Activated T-cell treated with anti-CD3 and anti-CD28 coated beads, Interleukin-2, amount 50 U/mL, for 1 hour (primary cell): ENCODE results near the gene HADHA.
"Not testable (repeated sequence)": the region's sequence is repeated elsewhere in the genome, so short reads cannot be mapped to it uniquely, and the experiment has no call there.

Experiments used
- DNase-seq: peaks from one replicate; pipeline ENCODE4 v3.0.0-alpha.2; 2020

HADHA gene

GRCh38 chr2:26244309-26245230, at the start of gene HADHA, which contains the start of gene HADHB:
Gene HADHA, minus strand, starts transcription at chr2:26244632. Its CDS starts 36 bp downstream, at chr2:26244596.
Gene HADHB, plus strand, starts transcription at chr2:26244939. Its CDS starts 9,316 bp downstream, at chr2:26254255.
- peak; percentile 92 for DNase-seq

GRCh38 chr2:26292646-26293045, 48.2 kb upstream of the HADHA start:
- DNase-seq = no peak

GRCh38 chr2:26290001-26290400, 45.6 kb upstream of the HADHA start:
- DNase-seq = no peak

DNA sequence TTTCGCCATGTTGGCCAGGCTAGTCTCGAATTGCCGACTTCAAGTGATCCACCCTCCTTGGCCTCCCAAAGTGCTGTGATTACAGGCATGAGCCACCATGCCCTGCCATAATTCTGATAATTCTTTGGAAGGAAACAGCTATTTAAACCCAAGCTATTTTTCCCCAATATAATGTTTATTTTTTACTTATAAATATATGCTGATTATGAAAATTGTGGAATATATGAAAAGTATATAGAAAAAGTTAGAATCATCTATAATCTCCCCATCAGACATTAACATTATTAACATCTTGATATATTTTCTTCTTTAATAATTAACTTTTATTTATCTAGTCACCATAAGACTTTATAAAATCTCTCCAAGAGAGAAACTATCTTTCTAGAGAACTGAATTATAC, 41.5 kb upstream of the HADHA start:
- DNase-seq = no peak

DNA sequence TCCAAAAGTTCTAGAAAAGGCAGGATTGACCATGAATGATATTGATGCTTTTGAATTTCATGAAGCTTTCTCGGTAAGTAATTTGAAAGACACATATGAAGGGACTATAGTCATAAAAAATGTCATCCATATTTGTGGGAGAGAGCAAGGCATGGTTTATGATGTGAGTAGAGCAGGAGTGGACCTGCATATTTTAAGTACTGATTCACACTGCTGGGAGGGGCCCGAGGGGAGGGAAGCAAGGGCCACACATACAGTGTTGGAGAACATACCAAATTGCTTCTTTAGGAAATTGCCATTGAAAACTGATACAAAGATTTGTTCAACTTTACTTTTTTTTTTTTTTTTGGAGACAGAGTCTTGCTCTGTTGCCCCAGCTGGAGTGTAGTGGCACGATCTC, 39.7 kb upstream of the HADHA start:
- no peak for DNase-seq

GRCh38 chr2:26283606-26284005, 39.2 kb upstream of the HADHA start:
- no peak for DNase-seq

GRCh38 chr2:26281226-26281625, 36.8 kb upstream of the HADHA start:
- DNase-seq = no peak

DNA sequence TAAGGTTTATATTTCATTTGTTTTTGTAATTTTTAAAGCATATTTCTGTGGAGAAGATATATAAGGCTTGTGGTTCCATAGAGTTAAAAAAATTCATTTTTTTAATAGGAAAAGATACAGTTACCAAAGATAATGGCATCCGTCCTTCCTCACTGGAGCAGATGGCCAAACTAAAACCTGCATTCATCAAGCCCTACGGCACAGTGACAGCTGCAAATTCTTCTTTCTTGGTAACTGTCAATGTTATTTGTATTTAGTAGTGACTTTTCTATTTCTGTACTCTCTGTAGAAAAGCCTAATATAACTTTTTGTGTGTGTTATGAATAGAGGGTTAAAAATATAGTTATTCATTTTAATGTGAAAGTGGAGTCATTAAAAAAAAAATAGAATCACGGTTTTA, 35.5 kb upstream of the HADHA start:
- no peak for DNase-seq

DNA sequence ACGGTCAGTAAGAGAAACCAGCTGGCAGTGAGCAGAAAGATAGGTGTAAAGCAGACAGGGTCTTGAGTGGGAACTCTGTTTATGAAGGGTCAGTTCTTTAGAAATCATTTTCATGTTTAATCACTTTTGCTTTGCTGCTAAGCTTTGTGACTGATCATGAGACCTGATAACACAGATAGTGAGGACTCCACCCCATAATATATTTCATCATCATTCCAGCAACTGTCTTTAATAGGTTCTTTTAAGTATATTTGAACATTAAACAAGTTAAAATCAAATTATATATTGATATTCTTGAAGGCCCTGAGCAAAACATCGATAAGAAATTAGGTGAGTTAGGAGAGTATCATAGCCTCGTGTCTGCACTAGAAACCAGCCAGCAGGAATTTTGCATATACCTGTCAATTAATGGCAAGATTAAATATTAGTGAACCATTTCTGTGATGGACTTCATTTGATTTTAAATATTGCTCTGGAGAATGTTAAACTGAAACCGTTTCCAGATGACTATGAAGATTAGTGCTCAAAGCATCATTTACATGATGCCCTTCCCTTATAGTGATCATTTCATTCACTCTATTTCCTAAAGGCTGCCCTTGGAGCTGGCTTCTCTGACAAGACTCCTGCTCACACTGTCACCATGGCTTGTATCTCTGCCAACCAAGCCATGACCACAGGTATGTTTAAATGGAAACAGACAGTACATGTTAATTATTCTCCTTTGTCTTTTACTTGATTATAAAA, 32.2 kb upstream of the HADHA start:
- DNase-seq = no peak

- DNase-seq = no peak
Observed at GRCh38 chr2:26274058-26274613, 29.7 kb upstream of the HADHA start.

- DNase-seq = no peak
Observed at GRCh38 chr2:26273501-26273900, 29.1 kb upstream of the HADHA start.

DNA sequence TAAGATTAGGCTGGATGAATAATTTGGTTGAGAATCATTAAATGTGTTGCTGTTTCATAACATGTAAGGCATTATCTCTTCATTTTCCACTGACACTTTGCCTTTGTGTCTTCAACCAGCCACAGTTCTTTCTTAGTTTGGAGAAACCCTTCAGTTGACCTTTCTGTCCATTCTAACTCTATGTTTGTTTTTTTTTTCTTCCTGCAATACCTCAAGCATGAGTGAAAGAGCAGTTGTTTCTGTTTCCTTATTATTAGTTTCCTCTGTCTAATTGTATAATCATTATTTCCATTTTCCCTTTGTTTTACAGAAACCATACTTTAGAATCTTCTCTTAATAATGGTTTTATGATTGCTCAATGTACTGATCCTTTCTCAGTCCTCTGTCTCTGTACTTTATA, 25.9 kb upstream of the HADHA start:
- DNase-seq = no peak

DNA sequence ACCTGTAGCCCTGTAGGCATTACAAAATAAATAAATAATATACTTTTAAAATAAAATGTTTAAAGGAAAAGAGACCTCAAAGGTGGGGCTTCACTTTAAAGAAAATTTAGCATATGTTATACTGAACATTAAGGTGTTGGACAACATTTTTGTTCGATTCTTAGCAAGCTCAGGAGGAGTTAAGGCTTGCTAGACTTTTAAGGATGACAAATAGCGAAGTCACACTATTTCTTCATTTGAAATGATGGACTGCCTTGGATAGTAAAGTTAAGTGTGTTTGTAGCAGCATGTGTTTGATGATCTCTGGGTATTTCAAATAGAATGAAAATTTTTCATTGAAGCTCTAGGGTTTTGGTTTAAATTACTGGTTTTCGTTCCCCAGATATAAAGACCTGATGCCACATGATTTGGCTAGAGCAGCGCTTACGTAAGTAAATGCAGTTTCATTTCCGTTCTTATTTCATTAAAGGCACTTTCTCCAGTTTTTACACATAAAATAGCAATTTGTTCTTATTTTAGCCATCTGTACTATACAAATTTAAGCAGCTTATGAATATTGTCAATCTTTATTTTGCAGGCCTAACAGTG, 25.2 kb upstream of the HADHA start:
- DNase-seq = no peak

DNA sequence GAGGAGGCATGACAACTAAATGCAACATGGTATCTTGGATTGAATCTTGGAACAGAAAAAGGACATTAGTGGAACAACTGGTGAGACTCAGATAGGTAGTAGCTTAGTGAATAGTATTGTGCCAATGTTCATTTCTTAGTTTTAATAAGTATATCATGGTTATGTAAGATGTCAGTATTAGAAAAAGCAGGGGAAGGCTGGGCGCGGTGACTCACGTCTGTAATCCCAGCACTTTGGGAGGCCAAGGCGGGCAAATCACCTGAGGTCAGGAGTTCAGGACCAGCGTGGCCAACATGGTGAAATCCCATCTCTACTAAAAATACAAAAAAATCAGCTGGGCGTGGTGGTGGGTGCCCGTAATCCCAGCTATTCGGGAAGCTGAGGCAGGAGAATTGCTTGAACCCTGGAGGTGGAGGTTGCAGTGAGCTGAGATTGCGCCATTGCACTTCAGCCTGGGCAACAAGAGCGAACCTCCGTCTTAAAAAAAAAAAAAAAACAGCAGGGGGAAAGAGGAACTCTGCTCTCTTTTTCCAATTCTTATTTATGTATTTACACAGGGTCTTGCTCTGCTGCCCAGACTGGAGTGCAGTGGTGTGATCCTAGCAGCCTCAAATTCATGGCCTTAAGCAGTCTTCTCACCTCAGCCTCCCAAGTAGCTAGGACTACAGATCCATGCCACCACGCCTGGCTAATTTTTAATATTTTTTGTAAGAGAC, 24.4 kb upstream of the HADHA start:
- DNase-seq = not testable (repeated sequence)

DNA sequence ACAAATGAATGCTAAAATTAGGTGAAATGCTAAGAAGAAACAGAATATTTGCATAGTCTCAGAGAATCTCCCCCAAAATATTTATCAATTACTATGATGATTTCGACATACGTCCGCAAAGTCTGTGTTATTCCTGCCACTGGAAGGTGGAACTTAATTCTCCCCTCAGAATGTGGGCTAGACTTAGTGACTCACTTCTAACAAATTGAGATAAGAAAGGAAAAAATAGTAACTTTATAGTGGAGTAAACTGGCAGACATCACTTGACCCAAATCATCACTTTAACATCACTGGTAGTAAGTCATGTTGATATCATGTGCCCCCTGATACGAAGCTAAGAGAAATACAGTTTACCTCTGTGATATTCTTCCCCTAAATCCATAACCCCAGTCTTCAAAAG, 23.8 kb upstream of the HADHA start:
- DNase-seq = no peak

GRCh38 chr2:26258836-26259235, 14.4 kb upstream of the HADHA start:
- not testable (repeated sequence) for DNase-seq

- DNase-seq = no peak
Observed at GRCh38 chr2:26255759-26256384, 11.4 kb upstream of the HADHA start.

DNA sequence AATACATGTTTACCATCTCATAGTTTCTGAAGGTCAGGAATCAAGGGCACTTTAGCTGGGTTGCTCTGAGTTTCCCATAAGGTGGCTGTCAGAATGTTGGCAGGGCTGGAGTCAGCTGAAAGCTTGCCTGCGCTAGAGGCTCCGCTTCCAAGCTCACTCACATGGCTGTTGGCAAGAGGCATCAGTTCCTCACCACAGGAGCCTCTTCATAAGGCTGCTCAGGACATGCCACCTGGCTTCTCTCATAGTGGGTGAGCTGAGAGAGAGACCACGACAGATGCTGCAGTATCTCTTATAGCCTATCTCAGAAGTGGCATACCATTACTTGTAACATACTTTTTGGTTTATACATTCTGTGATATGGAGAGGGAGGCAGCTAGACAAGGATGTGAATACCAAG, 7.5 kb upstream of the HADHA start:
- no peak for DNase-seq

- DNase-seq = no peak
Observed at GRCh38 chr2:26249625-26250024, 5.2 kb upstream of the HADHA start.

- no peak for DNase-seq
Observed at GRCh38 chr2:26246818-26247217, 2.4 kb upstream of the HADHA start.

GRCh38 chr2:26245810-26246209, 1.4 kb upstream of the HADHA start:
- no peak for DNase-seq

GRCh38 chr2:26245231-26245732, 850 bp upstream of the HADHA start:
- DNase-seq = no peak
